SK-N-MC (cell line): ENCODE measurements around the gene LHFPL2.

ENCODE experiments used
- EZH2 ChIP-seq: fragments of 200-600 bp; sonication (generic); IDR thresholded peaks from one replicate; pipeline ENCODE4 v1.6.1; 2017; ENCODE audit warnings: antibody characterized with exemption
- POLR2AphosphoS5 ChIP-seq: IDR thresholded peaks from 2 replicates; pipeline ENCODE4 v1.6.1; 2012; ENCODE audit warnings: mild to moderate bottlenecking, low read depth, low read length, borderline replicate concordance

DNA sequence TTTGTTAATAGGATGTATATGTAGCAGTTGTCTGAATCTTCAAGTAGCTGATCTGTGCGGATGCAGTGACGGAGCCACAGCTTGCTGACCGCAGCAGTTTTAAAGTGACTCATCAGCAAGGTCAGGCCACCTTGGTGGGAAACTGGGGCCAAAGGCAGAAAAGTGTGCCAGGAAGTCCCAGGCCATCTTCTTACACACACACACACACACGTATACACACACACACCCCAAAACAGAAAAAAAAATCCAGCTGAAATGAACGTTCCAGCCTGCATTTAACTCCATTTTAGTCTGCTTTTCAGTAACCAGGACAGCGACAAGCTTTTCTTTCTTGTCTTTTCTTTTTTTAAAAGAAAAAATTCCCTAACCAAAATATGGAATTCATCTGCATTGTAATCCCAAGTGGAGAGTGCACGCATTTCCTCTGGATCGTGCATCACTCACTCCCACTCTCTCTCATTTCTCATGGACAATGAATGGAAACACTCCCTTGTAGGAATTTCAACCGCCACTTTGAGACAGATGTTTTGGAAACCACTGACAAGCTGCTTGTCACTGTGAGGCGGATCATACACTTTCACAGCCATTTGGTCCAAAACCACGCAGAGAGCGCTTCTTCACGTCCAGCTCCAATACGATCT, 103.9 kb downstream of the LHFPL2 start:
- TF ChIP-seq EZH2, result no peak
- TF ChIP-seq POLR2AphosphoS5, result no peak
